NCI-H2196 treated with DMSO at 0.1 percent for 48 hours (cell line): Measurements from ENCODE around the gene ITIH1.

Source experiments
- DNase-seq: peaks from one replicate; lab custom pipeline; 2025; ENCODE audit not compliant: unreplicated experiment; lab: John Stamatoyannopoulos, UW

Gene ITIH1

DNA sequence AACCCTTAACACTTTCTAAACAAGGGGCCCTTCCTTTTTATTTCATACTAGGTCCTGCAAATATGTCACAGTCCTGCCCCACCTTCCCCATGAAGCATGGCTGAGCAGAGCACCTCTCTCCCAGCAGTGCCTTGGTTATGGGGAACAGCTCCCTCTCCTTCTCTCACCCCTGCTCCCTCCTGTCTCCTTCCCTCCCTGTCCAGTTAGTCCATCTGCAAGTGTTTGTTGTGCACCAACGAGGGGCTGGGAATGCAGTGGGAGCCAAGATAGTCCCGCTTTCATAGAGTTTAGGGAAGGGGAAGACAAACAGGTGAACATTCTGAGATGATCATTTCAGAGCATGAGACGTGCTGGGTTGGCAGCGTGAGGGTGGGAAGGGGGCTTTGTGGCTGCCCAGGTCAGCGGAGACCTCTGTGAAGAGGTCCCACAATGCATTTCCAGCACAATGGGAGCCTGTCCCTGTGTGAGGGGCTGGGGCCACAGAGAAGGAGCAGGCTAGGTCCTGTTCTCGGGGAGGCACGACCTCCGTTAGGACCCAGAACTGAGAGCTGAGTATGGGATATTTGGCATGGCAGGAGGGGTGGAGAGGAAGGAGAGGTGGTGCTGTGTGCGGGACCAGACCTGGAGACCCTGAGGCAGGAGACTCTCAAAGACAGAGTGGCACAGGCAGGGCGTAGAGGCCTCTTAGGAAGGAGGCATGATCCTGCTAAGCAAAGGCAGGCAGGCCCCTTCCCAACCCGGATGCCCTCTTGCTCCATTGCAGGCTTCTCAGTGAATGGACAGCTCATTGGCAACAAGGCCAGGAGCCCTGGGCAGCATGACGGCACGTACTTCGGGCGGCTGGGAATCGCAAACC, 11.7 kb downstream of the ITIH1 start:
- DNase-seq: no peak

DNA sequence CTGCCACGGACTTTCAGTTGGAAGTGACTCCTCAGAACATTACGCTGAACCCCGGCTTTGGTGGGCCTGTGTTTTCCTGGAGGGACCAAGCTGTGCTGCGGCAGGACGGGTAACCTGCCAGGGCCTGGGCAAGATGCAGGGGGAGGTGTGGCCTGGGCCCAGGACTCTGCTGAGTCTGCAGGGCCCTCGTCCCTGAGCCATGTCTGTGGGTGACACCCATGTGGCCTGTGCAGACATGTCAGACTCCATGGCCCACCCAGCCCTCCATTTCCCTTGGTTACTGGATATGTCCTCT, 12.3 kb downstream of the ITIH1 start:
- DNase-seq: no peak

DNA sequence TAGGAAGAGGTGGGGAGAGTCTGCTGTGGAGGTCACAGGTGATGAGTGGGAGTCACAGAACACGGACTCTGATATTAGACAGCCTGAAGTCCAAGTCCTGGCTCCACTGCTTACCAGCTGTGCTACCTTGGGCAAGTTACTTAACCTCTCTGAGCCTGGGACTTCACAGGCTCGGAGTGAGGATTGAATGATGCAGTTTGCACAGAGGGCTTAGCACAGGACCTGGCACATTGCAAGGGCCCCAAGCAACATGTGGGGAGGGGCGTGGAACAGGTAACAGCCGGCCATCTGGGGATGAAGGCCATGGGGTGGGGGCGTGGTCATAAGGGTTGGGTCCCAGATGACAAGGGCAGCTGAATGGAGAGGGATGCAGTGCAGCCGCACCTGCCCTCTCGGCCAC, 12.9 kb downstream of the ITIH1 start:
- DNase-seq: no peak

DNA sequence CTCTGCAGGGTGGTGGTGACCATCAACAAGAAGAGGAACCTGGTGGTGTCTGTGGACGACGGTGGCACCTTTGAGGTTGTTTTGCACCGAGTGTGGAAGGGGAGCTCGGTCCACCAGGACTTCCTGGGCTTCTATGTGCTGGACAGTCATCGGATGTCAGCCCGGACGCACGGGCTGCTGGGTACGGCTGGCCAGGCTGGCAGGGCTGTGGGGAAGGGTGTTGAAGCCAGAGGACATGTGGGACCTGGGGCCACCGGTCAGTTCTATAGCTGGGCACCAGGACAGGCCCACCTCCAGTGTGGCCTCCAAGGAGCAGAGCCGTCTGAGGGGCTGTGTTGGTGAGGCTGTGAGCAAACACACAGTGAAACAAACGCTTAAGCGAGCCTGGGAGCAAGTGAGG, 13.3 kb downstream of the ITIH1 start:
- DNase-seq: no peak

DNA sequence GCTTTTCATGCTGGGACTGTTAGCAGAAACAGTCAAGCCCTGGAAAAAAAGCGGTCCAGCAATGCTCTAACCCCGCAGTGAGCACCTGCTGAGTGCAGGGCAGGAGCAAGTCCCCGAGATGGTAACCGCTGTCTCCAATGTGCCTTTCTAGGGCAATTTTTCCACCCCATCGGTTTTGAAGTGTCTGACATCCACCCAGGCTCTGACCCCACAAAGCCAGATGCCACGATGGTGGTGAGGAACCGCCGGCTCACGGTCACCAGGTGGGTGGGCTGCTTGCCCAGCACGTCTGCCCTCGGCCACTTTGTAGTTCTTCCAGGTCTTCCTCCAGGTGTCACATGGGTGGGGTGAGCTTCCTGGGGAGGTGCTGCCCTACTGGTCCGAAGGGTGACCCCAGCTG, 14.0 kb downstream of the ITIH1 start:
- DNase-seq: no peak

DNA sequence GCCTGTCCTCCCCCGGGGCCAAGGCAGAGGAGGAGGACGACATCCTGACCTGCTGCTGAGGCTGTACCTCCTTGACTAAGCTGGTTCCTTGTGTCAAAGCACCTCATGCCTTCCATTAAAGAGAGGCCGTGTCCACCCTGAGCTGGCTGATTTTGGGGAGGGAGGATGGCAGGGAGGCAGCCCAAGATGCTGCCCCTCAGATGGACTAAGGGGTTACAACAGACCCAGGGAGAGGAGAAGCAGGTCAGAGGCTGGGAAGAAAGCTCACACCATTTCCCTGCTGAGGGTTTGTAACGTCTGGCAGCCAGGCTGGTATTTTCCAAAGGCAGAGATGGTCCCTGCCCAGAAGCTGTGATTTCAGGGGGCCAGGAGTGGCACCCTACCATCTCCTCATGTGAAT, 14.5 kb downstream of the ITIH1 start:
- no peak for DNase-seq

DNA sequence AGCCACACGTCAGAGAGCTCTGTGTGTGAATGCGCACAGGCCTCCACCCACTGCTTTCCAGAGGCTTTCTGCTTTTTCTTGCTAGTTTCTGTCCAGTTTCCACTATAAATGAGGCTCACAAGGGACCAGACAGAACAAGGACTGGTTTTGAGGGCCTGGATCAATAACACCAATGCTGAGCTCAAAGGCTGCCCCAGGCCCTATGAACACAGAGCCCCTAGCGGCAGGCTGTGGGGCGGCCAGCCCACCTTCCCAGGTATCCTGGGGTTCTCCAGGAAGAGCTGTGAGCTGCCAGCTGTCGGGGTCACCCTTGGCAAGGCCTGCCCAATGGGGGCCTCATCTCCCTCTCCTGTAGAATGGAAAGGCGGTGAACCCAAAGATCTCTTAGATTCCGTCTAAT, 15.0 kb downstream of the ITIH1 start:
- DNase-seq: no peak

DNA sequence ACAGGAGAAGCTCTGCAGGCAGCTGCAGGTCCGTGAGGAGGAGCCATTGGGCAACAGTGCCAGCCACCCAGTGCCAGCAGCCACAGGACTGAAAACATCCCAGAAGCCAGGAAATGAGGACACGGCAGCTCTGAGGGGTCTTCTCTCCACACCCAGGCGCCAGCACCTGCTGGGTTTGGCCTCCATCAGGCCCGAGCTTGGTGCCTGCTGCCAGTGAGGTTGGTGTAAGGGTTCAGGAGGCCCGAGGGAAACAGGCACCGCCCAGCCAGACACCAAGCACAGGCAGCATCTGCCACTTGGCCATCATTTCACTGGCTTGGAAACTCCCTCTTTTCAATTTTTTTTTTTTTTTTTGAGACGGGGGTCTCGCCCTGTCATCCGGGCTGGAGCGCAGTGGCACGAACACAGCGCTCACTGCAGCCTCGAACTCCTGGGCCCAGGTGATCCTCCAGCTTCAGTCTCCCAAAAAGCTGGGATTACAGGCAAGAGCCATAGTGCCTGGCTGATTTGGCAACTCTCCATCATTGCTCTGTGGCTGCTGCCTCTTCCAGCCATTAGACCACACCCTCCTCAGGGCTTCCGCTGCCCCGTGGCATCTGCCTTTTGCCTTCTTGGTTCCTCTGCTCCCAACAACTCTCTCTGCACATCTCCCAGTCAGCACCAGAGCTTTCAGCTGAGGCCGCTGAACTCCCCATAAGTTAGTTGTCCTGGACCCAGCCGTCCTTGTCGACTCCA, 15.7 kb downstream of the ITIH1 start:
- DNase-seq: no peak

DNA sequence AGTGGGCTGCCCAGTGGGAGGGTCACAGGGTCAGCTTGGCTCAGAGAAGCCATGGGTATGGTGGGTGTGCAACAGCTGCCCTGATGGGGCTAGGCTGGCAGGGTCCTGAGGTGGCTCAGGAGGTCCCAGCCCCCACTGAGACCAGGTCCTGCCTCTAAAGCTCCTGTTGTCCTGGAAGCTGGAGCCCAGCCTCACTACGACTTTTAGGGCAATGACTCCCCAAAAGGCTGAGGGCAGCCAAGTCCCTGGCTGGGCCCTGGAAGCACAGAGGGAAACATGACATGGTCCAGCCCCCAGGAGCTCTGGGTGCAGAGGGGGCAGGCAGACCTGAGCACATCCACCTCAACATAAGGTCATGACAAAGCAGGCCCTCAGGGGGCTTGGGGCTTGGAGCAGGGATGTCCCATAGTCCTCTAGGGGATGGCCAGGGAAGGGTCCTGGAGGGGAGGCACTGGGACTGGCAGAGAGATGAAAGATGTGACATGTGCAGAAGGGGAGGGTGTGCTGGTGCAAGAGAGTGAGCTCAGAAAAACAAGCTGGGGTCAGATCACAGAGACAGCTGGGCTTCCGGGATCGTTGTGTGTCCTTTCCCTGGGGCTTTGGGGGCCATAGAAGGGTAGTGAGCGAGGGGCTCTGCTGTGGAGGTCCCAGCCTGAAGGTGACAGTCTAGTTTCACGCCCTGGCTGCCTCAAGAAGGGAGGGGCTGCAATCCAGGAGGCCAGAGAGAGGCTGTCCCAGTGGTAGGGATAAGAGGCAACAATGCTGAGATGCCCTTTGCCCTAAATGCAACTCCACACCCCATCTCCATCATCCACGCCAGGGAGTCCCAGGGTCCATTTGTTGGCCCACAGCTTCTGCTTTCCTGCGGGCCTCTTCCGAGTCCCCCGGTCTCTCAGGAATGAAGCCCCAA, 16.6 kb downstream of the ITIH1 start:
- DNase-seq: no peak

DNA sequence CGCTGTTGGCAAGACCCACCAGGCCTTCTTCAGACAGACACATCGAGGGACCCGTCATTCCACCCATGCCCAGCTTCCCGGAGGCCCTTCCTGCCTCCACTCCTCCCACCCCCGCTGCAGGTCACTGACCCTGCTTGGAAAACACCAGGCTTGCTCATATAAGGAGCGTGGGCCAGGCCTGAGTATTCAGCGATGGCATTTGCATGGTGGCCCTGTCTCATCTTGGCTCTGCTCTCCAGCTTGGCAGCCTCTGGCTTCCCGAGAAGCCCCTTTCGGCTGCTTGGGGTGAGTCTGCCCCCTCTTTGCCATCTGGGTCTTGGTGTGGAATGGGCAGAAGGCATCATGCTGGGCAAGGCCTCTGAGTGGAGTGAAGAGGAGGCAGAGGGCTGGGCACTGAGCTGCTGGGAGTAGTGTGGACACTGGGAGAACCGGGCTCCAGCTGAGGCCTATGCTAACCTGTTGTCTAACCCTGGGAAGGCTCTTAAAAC, 17.3 kb downstream of the ITIH1 start, which contains the start of gene ITIH3:
Gene ITIH3, plus strand, starts transcription at position 185 of the 488 bp plus-strand sequence. Its CDS starts 8 bp downstream, at position 193.
- no peak for DNase-seq

DNA sequence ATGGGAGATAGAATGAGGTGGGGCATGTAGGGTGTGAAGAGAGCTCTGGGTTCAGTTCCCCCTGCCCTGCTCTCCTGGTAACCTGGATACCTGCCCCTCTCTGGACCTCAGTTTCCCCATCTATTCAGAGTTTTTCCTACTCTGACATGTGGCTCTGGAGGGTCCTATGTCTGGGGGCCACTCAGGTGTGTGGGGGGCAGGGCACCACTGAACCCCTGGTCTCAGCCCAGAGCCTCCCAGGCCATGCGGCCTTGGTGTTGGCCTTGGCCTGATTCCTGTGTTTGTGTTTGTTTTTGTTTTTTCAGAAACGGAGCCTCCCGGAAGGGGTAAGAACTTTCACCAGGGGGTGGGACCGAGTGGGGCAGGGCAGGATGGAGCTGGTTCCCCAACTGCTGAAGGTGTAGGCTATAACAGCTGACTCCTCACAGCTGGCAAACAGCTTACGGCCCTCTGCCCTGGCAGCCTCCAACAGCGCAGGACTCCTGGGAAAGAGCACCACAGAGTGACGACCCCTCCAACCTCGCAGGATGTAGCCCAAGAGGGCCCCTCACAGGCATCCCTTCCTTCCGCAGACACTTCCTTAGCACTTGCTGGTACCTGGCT, 18.0 kb downstream of the ITIH1 start:
- no peak for DNase-seq

DNA sequence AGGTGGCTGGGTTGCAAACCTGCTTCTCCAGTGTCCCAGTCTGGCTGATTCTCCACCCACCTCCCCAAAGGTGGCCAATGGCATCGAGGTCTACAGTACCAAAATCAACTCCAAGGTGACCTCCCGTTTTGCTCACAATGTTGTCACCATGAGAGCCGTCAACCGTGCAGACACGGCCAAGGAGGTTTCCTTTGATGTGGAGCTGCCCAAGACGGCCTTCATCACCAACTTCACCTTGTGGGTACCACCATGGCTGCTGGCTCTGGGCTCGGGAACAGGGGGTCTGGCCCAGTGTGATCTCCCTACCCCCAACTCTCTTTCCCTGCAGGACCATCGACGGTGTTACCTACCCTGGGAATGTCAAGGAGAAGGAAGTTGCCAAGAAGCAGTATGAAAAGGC, 19.0 kb downstream of the ITIH1 start:
- no peak for DNase-seq

DNA sequence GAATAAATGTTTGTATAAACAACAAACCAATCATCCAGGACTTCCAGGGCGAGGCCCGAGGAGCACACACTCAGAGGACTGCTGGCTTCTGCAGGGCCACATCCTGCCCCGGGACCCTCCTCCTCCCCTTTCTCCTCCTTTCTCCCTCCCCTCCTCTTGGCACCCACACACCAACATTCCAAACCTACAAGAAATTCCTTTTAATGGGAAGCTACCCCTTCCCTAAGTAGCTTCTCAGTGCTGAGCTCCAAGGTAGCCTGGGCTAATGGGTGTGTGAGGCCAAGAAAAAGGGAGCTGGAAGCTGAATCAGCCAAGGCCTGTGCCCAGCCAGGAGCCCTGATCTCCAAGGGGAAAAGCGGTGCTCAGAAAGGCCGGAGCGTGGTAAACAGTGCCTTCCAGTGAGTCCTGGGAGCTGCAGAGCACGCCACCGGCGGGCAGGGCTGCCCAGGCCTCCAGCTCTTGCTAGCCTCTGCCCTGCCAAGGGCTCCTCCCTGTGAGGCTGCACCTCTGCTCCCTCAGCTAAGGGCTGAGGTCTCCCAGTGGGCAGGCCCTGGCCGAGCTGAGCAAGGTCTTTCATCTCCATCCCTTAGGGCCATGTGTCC, 21.1 kb downstream of the ITIH1 start:
- DNase-seq: no peak

DNA sequence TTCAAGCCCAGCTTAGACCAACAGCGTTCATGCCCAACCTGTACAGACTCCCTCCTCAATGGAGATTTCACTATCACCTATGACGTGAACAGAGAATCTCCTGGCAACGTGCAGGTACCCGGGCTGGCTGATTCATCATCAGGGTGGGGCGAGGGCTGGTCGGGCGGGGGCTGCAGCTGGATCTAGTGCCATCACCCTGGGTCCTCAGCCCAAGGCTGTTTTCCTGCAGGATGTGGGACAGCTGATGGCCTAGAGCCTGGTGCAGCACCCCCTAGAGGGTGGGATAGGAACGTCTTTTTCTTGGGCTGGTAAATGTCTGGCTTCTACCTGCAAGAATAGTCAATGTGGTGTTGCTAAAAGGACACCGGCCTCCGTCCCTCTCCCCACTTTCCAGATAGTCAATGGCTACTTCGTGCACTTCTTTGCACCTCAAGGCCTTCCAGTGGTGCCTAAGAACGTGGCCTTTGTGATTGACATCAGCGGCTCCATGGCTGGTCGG, 21.6 kb downstream of the ITIH1 start:
- no peak for DNase-seq

DNA sequence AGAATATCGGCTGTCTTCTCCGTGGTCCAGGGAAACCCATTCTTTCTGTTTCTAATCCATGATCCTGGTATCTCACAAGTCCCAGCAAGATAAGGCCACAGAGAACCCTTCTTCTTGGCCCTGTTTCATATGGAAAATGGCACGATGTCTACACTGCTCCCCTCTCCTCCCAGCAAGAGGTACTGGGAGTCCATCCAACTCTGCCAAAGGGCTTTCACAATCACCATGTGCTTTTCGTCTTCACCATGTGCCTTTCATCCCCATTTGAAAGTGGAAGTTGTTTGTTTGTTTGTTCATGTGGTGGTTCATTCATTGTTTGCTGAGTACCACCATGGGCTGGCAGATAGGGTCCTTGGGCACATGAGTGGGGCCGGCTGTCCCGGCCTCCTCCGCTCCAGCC, 22.7 kb downstream of the ITIH1 start:
- DNase-seq: no peak

DNA sequence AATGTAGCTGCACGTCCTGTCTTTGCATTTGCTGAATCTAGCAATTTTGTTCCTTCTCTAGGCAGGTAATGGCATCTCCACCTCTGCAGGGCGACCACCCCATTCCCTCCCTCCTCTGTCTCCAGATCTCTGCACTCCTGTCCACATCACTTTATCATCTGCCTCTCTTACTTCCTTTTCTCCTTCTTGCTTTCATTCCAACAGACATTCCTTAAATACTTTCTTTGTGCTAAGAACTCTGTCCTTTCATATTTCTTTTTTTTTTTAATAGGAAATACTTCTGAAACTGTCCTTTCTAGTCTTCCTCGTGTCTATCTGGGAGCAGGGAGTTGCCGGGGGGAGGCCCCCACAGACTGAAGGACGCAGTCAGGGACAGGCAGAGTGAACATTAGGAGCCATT, 24.4 kb downstream of the ITIH1 start:
- DNase-seq: no peak

DNA sequence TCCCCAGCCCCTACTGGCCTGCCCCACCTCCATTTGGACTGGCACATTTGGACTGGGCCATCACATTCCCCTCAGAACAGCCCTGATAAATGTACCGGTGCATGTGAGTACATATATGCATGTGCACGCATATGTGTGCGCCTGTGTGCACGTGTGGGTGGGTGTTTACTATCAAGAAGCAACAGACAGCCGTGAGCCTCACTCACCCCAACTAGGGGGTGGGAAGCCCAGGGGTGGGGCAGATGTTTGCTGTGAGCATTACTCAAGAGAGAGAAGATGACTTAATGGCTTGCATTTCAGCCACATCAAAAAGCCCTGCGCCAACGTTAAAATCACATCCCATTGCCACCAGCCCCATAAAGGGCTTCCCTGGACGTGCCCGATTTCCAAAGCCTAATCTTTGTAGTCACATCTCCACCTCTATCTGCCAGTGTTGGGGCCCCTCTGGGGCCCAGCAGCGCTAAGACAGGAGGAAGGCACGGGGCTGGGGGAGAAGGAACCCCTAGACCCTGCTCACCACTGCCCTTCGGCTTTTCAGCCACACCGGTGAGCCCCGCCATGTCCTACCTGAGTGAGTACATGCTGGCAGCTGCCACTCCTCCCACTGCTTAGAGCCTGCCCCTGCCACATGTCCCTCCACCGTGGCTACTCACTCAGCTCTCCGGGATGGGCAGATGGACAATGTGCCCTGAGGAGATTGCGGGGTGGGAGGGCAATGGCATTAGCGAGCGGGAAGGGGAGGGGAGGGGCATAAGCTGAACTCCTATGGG, 28.1 kb downstream of the ITIH1 start:
- DNase-seq: no peak

DNA sequence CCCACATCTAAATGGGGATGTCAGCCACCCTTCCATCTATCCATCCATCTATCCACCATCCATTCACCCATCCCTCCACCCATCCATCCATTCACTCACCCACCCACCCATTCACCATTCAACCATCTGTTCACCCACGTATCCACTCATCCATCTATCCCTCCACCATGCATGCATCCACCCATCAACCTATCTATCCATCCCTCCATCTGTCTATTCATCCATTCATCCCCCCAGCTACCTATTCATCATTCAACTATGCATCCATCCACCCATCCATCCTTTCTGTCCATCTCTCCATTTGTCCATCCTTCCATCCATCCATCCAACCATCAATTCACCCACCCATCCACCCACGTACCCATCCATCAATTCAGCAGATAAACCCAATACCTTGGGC, 31.8 kb downstream of the ITIH1 start:
- no peak for DNase-seq

DNA sequence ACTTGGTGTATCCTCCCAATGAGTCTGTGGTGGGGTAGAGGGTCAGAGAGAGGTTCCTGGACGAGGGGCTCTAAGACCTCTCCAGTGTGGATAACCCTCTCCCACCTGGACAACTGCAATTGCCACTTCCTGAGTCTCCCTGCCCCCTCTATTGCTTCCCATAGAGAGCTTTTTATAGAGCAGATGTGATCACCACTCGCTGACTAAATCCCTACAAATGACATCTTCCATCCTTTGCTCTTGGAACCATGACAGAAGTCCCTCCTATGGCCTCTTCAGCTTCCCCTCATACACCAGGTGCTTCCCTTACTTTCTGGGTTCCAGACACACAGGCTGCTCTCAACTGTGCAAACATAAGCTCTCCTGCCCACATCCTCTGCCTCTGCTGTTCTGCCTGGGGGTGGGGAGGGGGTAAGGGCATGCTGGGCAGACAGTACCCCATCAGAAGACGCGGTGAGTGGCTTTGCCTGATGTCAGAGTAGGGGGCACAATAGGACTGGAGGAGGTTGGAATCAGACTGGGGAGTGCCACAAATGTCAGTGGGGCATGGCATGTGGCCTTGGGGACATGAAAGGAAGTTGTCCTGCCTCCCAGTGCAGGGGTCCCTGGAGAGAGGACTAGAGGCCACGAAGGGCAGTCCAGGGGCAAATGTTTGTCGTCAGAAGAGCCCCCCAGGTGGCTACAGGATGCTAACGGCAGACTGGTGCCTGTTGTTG, 32.4 kb downstream of the ITIH1 start:
- DNase-seq: no peak
